Suprapubic skin (tissue), 3 donors: ENCODE results near the gene SEL1L3.

Source experiments
- EP300 ChIP-seq: sonication (generic); formaldehyde crosslinking; IDR thresholded peaks from one replicate; pipeline ENCODE4 v1.6.1; 2017; ENCODE audit warnings: antibody characterized with exemption
- POLR2A ChIP-seq, 2 donors: fragments of 450-650 bp; IDR thresholded peaks; one replicate each; pipeline ENCODE4 v1.6.1; 2017; ENCODE audit warnings: antibody characterized with exemption in 2 of 2, mild to moderate bottlenecking in 2 of 2, moderate library complexity in 2 of 2
- TF ChIP-seq, protein P1 (sequence below), 2 donors: fragments of 200-600 bp in 1 of 2; fragments of 450-650 bp in 1 of 2; sonication (generic) in 1 of 2; IDR thresholded peaks; one replicate each; pipeline ENCODE4 v1.5.1; 2016 to 2019; ENCODE audit warnings: antibody characterized with exemption in 2 of 2, mild to moderate bottlenecking in 1 of 2, moderate library complexity in 1 of 2

DNA sequence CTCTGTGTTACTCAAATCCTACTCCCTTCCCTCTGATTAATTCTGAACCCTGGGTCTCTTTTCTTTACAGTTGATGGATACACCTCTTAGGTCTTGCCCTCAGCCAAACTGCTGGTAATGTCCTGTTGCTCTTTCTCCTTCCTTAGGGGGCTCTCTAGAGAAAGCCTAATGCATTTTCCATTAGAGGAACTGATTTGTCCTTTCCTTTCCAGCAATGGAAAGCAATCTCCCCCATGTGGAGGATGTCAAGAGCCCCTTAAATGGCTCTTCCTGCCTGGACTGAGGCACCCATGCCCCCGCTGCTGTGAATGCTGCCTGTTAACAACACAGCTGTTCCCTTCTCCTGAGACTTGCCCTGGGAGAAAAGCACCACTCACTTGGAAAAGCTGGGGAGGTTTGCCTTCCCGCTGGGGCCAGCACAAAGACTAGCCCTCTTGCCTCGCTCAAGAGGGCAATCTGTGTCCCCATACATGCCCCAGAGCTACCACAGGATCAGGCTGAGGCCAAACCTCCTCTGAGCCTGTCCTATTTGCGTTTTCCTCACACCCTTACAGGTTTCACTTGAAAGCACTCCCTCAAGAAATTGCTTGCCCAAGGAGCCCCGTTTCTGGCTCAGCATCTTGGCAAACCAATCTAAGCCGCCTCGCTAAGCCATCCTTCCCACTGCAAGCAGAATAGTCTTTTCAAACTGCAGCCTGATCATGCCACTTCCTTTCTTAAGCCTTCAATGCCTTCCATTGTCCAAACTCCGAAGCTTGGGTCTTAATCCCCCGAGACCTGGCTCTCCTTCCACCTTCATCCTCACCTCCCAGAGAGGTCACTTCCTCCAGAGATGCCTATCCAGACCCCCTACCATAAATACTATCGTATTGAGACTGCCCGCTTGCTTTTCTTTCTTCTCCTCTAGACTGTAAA is 28.0 kb upstream of the SEL1L3 start:
- TF ChIP-seq, protein P1, sequence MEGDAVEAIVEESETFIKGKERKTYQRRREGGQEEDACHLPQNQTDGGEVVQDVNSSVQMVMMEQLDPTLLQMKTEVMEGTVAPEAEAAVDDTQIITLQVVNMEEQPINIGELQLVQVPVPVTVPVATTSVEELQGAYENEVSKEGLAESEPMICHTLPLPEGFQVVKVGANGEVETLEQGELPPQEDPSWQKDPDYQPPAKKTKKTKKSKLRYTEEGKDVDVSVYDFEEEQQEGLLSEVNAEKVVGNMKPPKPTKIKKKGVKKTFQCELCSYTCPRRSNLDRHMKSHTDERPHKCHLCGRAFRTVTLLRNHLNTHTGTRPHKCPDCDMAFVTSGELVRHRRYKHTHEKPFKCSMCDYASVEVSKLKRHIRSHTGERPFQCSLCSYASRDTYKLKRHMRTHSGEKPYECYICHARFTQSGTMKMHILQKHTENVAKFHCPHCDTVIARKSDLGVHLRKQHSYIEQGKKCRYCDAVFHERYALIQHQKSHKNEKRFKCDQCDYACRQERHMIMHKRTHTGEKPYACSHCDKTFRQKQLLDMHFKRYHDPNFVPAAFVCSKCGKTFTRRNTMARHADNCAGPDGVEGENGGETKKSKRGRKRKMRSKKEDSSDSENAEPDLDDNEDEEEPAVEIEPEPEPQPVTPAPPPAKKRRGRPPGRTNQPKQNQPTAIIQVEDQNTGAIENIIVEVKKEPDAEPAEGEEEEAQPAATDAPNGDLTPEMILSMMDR (IDR thresholded peaks at IDR 0.05) = no peak
- TF ChIP-seq EP300 = no peak
- TF ChIP-seq POLR2A (IDR thresholded peaks at IDR 0.05) = no peak
